Choroid plexus epithelial cell (primary cell): ENCODE data around the gene WDR12.

Experiments used
- DNase-seq: peaks from one replicate; pipeline ENCODE4 v3.0.0-alpha.2; 2010; ENCODE audit warnings: low read depth
- H3K4me3 ChIP-seq: 2 replicates; pipeline ENCODE4 v1.5.1; 2011; ENCODE audit warnings: low read depth, mild to moderate bottlenecking, control low read depth, low read length, moderate library complexity
- TF ChIP-seq, protein P1 (sequence below): conservative IDR thresholded peaks from 2 replicates; pipeline ENCODE4 v1.5.1; 2011; ENCODE audit warnings: low read depth, mild to moderate bottlenecking, control low read depth, inconsistent platforms, low read length, moderate library complexity

WDR12 gene

DNA sequence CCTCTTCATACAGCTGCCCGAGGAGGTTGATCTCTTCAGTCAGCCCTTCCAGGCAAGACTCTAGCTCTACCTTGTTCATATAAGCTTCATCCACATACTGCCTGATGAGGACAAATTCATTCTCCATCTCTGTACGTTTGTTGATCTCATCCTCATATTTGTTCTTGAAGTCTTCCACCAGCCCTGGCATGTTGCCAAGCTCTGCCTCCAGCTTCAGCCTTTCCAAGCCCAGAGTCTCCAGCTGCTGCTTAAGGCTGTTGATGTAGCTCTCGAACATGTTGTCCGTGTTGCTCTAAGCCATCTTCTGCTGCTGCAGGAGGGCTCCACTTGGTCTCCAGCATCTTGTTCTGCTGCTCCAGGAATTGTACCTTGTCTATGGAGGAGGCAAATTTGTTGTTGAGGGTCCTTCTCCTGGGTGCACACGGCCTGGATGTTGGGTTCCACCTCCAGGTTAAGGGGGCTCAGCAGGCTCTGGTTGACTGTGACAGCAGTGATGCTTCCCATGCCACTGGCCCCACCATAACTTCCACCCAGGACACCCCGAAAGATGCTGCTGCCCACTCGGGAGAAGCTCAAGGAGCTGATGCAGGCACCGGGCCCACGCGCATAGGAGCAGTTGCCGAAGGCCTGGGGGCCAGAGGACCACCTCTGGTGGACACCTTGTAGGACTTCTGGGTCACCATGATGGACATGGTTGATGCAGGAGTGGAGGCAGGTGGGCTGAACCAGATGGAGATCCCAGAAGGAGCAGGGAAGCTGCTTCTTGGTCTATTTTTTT lies 70.2 kb downstream of the WDR12 start:
- no peak overlapping the region for H3K4me3 ChIP-seq
- TF ChIP-seq, protein P1, sequence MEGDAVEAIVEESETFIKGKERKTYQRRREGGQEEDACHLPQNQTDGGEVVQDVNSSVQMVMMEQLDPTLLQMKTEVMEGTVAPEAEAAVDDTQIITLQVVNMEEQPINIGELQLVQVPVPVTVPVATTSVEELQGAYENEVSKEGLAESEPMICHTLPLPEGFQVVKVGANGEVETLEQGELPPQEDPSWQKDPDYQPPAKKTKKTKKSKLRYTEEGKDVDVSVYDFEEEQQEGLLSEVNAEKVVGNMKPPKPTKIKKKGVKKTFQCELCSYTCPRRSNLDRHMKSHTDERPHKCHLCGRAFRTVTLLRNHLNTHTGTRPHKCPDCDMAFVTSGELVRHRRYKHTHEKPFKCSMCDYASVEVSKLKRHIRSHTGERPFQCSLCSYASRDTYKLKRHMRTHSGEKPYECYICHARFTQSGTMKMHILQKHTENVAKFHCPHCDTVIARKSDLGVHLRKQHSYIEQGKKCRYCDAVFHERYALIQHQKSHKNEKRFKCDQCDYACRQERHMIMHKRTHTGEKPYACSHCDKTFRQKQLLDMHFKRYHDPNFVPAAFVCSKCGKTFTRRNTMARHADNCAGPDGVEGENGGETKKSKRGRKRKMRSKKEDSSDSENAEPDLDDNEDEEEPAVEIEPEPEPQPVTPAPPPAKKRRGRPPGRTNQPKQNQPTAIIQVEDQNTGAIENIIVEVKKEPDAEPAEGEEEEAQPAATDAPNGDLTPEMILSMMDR: no peak
- DNase-seq: peak; percentile 16

DNA sequence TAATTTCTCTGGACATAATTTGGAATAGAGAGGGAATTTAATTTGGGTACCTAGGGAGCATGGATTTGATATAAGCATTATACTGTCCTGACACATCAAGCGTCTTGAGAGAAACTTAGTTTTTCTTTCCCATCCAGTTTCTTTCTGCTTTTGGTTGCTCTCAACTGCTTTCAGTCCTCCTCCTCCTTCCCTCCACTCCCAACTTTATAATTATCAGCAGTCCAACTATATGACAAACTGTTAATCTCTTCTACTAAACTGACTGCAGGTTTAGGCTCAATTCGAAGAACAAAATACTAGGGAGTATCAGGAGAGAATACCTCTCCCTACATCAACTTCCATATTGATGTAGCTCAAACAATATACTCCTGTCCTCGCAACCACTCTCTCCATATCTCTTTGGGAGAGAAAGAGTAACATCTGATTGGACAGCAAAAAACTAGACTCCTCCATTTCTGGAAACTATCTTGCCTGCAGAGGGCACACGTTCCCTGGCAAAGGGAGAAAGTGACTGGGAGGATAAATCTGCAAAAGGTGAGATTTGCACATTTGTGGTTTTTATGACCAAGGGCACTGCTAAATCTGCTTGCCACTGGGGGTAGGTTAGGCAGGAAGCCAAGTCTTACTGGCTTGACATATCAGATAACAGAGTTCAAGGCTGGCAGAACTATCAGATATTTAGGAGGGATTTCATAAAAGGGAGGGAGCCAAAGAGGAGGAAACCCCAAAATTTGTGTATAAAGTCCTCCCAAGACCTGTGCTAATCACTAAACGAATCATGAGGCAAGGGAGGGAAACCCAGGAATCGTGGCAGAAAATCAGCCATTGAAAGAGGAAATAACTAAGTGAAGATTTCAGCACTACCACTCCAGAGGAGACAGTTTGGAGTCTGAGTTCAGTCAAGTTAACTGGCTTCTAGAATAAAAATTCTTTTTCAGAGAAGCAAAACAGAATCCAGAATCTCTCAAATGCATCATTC lies 79.9 kb downstream of the WDR12 start:
- no peak overlapping the region for H3K4me3 ChIP-seq
- DNase-seq: peak; percentile 78
- TF ChIP-seq, protein P1: peak; percentile 90

DNA sequence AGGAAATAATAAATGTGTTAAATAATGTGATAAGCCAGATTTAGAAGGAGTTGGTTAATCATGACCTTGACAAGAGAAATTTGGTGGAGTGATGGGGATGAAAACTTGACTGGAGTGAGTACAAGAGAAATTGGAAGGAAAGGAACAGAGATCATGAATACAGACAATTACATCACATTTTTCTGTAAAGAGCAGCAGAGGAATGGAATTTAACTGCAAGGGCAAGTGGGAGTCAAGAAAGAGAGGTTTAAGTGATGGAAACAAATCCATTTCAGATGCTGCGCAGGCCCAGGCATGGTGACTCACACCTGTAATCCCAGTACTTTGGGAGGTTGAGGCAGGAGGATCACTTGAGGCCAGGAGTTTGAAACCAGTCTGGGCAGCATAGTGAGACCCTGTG lies 86.6 kb downstream of the WDR12 start:
- TF ChIP-seq, protein P1: no peak
- DNase-seq: peak; percentile 28
- no peak overlapping the region for H3K4me3 ChIP-seq
